ENCODE results near the gene C16orf74. TPM values are rescaled to one million over a fixed set of nuclear protein-coding genes. Genes with fewer than 3 reads are reported as not detected.

Gene C16orf74
- total and polyA plus RNA-seq, 5 donors, result 1.1 to 2.1 (median 1.5) TPM

DNA sequence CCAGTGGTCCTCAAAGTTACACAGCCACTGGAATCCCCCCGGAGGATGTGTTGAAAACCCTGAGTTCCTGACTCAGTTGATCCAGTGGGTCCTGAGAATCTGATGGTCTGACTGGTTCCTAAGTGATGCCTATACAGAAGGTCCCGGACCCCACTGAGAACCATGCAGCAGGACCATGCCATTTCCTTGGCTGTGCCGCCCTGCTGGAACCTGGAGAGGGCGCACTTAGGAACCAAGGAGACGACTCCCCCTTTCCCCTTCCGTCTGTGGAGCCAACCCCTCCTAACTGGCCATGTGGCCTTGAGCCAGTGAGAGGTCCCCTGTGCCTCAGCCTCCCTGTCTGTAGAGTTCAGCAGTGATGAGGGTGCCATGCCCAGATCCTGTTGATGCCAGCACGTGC, 22.0 kb downstream of the C16orf74 start:
- no peak overlapping the region for H3K27ac ChIP-seq (ENCODE audit: low read length)
- 68% methylated on average over 7 of the region's 7 CpGs for WGBS
- no peaks in the 10 kb centered on the region for H3K4me1 ChIP-seq (ENCODE audit: control insufficient read depth, insufficient read depth, low read length)
- intact Hi-C loops (cut with DNase I), result loop anchor here in 2 of 4 donors (5.0 to 10.0 kb wide), 2 partner anchors 474 to 727 kb away; no protein-coding TSS in a partner anchor
- H3K27me3 ChIP-seq (ENCODE audit: control insufficient read depth, insufficient read depth), result no peaks in the 10 kb centered on the region
- no peak for DNase-seq
- no peak for ATAC-seq
- H3K4me3 ChIP-seq (ENCODE audit: low read length), result no peak overlapping the region
- no peaks in the 10 kb centered on the region for H3K9me3 ChIP-seq (ENCODE audit: control insufficient read depth, low read length)

DNA sequence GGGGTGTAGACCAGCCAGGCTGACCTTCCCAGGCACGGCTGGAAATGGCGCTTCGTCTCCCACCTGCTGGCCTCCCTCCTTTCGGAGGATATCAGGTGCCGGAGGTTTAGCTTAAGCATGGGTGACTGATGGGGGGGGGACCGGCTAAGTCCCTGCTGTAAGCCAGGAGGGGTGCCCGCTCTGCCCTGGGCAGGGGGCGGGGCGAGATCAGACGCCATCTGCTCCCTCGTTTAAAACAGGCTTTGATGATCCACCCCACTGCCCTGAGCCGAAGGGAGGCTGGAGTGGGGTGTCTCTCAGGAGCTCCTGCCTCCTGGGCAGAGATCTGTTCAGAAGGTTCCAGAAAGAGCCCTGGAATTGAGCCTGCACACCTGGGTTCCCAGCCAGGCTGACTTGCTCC, 26.0 kb downstream of the C16orf74 start:
- H3K4me1 ChIP-seq (ENCODE audit: control insufficient read depth, insufficient read depth, low read length), result no peaks in the 10 kb centered on the region
- DNase-seq, result no peak
- no peak for ATAC-seq
- intact Hi-C loops (cut with DNase I), result loop anchor here in 2 of 4 donors (5.0 to 10.0 kb wide), 2 partner anchors 470 to 723 kb away; no protein-coding TSS in a partner anchor
- no peaks in the 10 kb centered on the region for H3K9me3 ChIP-seq (ENCODE audit: control insufficient read depth, low read length)
- H3K27ac ChIP-seq (ENCODE audit: low read length), result no peak overlapping the region
- H3K4me3 ChIP-seq (ENCODE audit: low read length), result no peak overlapping the region
- no peaks in the 10 kb centered on the region for H3K27me3 ChIP-seq (ENCODE audit: control insufficient read depth, insufficient read depth)
- WGBS, result 94% methylated on average over 12 of the region's 12 CpGs

DNA sequence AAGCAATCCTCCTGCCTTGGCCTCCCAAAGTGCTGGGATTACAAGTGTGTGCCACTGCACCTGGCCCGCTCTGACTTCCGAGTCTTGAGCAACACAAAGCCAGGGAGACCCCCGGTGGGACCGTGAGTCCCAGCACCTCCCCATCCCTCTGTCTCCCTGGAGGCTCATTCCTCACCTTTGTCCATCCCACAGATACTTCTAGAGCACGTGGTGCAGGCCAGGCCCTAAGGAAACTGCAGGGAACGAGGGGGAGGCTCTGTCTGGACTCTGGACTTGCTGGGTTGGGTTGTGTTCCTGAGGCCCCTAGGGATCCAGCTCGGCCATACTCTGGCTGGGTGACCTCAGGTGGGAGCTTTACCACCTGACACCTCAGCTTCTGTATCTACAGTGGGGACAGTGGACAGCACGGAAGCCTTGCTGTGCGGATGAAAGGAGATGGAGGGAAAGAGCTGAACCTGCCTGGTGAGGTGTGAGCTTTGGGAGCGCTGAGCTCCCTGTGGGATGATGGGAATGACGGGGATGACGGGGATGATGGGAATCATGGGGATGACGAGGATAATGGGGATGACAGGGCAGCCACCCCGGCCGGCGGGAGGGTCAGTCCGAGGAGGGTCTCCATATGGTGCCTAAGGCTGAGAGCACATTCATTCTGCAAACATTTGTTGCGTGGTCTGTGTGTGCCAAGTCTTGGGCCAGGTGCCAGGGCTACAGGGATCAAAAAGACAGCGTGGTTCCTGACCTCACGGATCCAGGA, 26.6 kb downstream of the C16orf74 start:
- 85% methylated on average over 20 of the region's 20 CpGs for WGBS
- intact Hi-C loops (cut with DNase I), result loop anchor here in 1 of 4 donors (10.0 kb wide), 1 partner anchor 470 kb away; no protein-coding TSS in a partner anchor
- no peak for ATAC-seq

GRCh38 chr16:85722128-85722893, 28.6 kb downstream of the C16orf74 start:
- no peak overlapping the region for H3K27ac ChIP-seq (ENCODE audit: low read length)
- H3K27me3 ChIP-seq (ENCODE audit: control insufficient read depth, insufficient read depth), result no peaks in the 10 kb centered on the region
- no peaks in the 10 kb centered on the region for H3K9me3 ChIP-seq (ENCODE audit: control insufficient read depth, low read length)
- no peak for ATAC-seq
- no peak overlapping the region for H3K4me3 ChIP-seq (ENCODE audit: low read length)
- H3K4me1 ChIP-seq (ENCODE audit: control insufficient read depth, insufficient read depth, low read length), result no peaks in the 10 kb centered on the region
- WGBS, result 89% methylated on average over 20 of the region's 20 CpGs
- no peak for DNase-seq
- intact Hi-C loops (cut with DNase I), result loop anchor here in 1 of 4 donors (10.0 kb wide), 1 partner anchor 468 kb away; no protein-coding TSS in a partner anchor

More for the DNA sequence above, 26.6 kb downstream of the C16orf74 start:
- DNase-seq, result no peak
- Histone ChIP-seq H3K27ac (ENCODE audit: low read length) (no peak overlapping the region), H3K9me3 (ENCODE audit: control insufficient read depth, low read length) (no peaks in the 10 kb centered on the region), H3K27me3 (ENCODE audit: control insufficient read depth, insufficient read depth) (no peaks in the 10 kb centered on the region), H3K4me1 (ENCODE audit: control insufficient read depth, insufficient read depth, low read length) (no peaks in the 10 kb centered on the region), H3K4me3 (ENCODE audit: low read length) (no peak overlapping the region)

DNA sequence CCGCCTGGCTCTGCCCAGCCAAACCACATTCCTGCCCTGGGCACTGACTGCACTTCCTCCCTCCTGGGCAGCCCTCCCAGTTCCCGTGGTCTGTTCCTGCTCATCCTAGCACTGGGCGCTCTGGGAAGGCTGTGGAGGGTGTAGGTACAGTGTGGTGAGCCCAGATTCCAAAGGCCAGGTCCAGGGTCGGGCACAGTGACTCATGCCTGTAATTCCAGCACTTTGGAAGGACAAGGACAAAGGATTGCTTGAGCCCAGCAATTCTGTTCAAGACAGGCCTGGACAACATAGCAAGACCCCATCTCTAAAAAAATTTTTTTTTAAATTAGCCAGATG, 30.6 kb downstream of the C16orf74 start:
- H3K4me1 ChIP-seq (ENCODE audit: control insufficient read depth, insufficient read depth, low read length), result no peaks in the 10 kb centered on the region
- ATAC-seq, result no peak

GRCh38 chr16:85719605-85720301, 31.1 kb downstream of the C16orf74 start:
- no peak for ATAC-seq
- H3K4me3 ChIP-seq (ENCODE audit: low read length), result no peak overlapping the region
- H3K27ac ChIP-seq (ENCODE audit: low read length), result no peak overlapping the region
- WGBS, result 82% methylated on average over 11 of the region's 11 CpGs
- no peaks in the 10 kb centered on the region for H3K27me3 ChIP-seq (ENCODE audit: control insufficient read depth, insufficient read depth)
- no peak for DNase-seq
- H3K4me1 ChIP-seq (ENCODE audit: control insufficient read depth, insufficient read depth, low read length), result no peaks in the 10 kb centered on the region
- H3K9me3 ChIP-seq (ENCODE audit: control insufficient read depth, low read length), result no peaks in the 10 kb centered on the region
- intact Hi-C loops (cut with DNase I), result loop anchor here (10.0 kb wide), 5 partner anchors 325 to 605 kb away; partner anchors contain the start of gene CIBAR2 (in 1 of the 4)

More for the DNA sequence above, 30.6 kb downstream of the C16orf74 start:
- intact Hi-C loops (cut with DNase I), result loop anchor here in 1 of 4 donors (10.0 kb wide), 1 partner anchor 465 kb away; no protein-coding TSS in a partner anchor
- DNase-seq, result no peak
- no peaks in the 10 kb centered on the region for H3K9me3 ChIP-seq (ENCODE audit: control insufficient read depth, low read length)
- no peaks in the 10 kb centered on the region for H3K27me3 ChIP-seq (ENCODE audit: control insufficient read depth, insufficient read depth)
- WGBS, result 89% methylated on average over 4 of the region's 4 CpGs
- no peak overlapping the region for H3K4me3 ChIP-seq (ENCODE audit: low read length)
- H3K27ac ChIP-seq (ENCODE audit: low read length), result no peak overlapping the region

- Histone ChIP-seq H3K4me1 (ENCODE audit: control insufficient read depth, insufficient read depth, low read length) (no peaks in the 10 kb centered on the region), H3K27me3 (ENCODE audit: control insufficient read depth, insufficient read depth) (no peaks in the 10 kb centered on the region), H3K9me3 (ENCODE audit: control insufficient read depth, low read length) (no peaks in the 10 kb centered on the region), H3K4me3 (ENCODE audit: low read length) (no peak overlapping the region), H3K27ac (ENCODE audit: low read length) (no peak overlapping the region)
- ATAC-seq, result no peak
- intact Hi-C loops (cut with DNase I), result loop anchor here in 3 of 4 donors (10.0 kb wide), 4 partner anchors 324 to 604 kb away; partner anchors contain the start of gene CIBAR2 (in 1 of the 3)
- WGBS, result 40% methylated on average over 11 of the region's 11 CpGs
- no peak for DNase-seq
Measured at GRCh38 chr16:85718682-85719081, 32.2 kb downstream of the C16orf74 start.

GRCh38 chr16:85718153-85718477, 32.8 kb downstream of the C16orf74 start:
- intact Hi-C loops (cut with DNase I), result loop anchor here in 3 of 4 donors (10.0 kb wide), 4 partner anchors 323 to 603 kb away; partner anchors contain the start of gene CIBAR2 (in 1 of the 3)
- H3K27ac ChIP-seq (ENCODE audit: low read length), result no peak overlapping the region
- 41% methylated on average over 6 of the region's 6 CpGs for WGBS

GRCh38 chr16:85717393-85718152, 33.3 kb downstream of the C16orf74 start:
- 39% methylated on average over 21 of the region's 21 CpGs for WGBS
- Histone ChIP-seq H3K27ac (ENCODE audit: low read length) (no peak overlapping the region), H3K4me1 (ENCODE audit: control insufficient read depth, insufficient read depth, low read length) (no peaks in the 10 kb centered on the region), H3K27me3 (ENCODE audit: control insufficient read depth, insufficient read depth) (no peaks in the 10 kb centered on the region), H3K9me3 (ENCODE audit: control insufficient read depth, low read length) (no peaks in the 10 kb centered on the region), H3K4me3 (ENCODE audit: low read length) (no peak overlapping the region)
- ATAC-seq (peak; percentile 49 to 68), DNase-seq (peak; percentile 63 to 84 (median 82))
- intact Hi-C loops (cut with DNase I), result loop anchor here in 3 of 4 donors (10.0 kb wide), 4 partner anchors 323 to 603 kb away; partner anchors contain the start of gene CIBAR2 (in 1 of the 3)

More at GRCh38 chr16:85718153-85718477, 32.8 kb downstream of the C16orf74 start:
- H3K4me1 ChIP-seq (ENCODE audit: control insufficient read depth, insufficient read depth, low read length), result no peaks in the 10 kb centered on the region
- no peak for DNase-seq
- H3K9me3 ChIP-seq (ENCODE audit: control insufficient read depth, low read length), result no peaks in the 10 kb centered on the region
- ATAC-seq, result peak in 1 of 2 donors; percentile 4
- H3K27me3 ChIP-seq (ENCODE audit: control insufficient read depth, insufficient read depth), result no peaks in the 10 kb centered on the region
- H3K4me3 ChIP-seq (ENCODE audit: low read length), result no peak overlapping the region

DNA sequence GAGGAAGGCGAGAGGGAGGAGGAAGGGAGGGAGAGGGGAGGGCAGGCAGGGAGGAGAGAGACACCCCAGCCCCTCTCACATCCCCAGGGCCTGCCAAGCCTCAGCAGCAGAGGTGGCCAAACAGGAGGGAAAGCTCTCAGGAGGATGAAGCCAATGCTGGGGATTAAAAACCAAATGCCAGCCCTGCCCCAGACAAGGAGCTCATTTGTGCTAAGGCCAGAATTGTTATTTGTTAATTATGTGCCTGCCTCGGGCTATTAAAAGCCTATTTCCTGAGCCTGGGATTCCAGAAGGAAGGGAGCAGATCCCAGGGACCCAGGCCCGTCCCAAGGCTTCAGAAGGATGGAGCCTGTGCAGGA, 34.2 kb downstream of the C16orf74 start:
- ATAC-seq (no peak), DNase-seq (no peak)
- WGBS, result 57% methylated on average over 3 of the region's 3 CpGs
- H3K9me3 ChIP-seq (ENCODE audit: control insufficient read depth, low read length), result peaks cover 4% of the 10 kb centered on the region
- no peaks in the 10 kb centered on the region for H3K27me3 ChIP-seq (ENCODE audit: control insufficient read depth, insufficient read depth)
- intact Hi-C loops (cut with DNase I), result loop anchor here in 3 of 4 donors (10.0 kb wide), 4 partner anchors 322 to 602 kb away; partner anchors contain the start of gene CIBAR2 (in 1 of the 3)
- H3K4me1 ChIP-seq (ENCODE audit: control insufficient read depth, insufficient read depth, low read length), result no peaks in the 10 kb centered on the region
- no peak overlapping the region for H3K4me3 ChIP-seq (ENCODE audit: low read length)
- H3K27ac ChIP-seq (ENCODE audit: low read length), result no peak overlapping the region

All from right cardiac atrium (tissue), 5 donors.